Gastrocnemius medialis (tissue), 4 donors: ENCODE measurements around the gene TBL1X.

Experiments
- POLR2A ChIP-seq, 2 donors: fragments of 450-650 bp; IDR thresholded peaks; one replicate each; pipeline ENCODE4 v1.6.1; 2017; ENCODE audit warnings: antibody characterized with exemption in 2 of 2, mild to moderate bottlenecking in 2 of 2, moderate library complexity in 2 of 2
- TF ChIP-seq, protein P1 (sequence below), 5 experiments: fragments of 450-650 bp in 3 of 5; fragments of 200-600 bp in 2 of 5; sonication (generic) in 2 of 5; IDR thresholded peaks in 4 of 5; conservative IDR thresholded peaks in 1 of 5; 1 replicate in 4 of 5; 2 replicates in 1 of 5; pipeline ENCODE4 v1.5.1; 2016 to 2019; ENCODE audit warnings: antibody characterized with exemption in 5 of 5, mild to moderate bottlenecking in 3 of 5, moderate library complexity in 3 of 5

DNA sequence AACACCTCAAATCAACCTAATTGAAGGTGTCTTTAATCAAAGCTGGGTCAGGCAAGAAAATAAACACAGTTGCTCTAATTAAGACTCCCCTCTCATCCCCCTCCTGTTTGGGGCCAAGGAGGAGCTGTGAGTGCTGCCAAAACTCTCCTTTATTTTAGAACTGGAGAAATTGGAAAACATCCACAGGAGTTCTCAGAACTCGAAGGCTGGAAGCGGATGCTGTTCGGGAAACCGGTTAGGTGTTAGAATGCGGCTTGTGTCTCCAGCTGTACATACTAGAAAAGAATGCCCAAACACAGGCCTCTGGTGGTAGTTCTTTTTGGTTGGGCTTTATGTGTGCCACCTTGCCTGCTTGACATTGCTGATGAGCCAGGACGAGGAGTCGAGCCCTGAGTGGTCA, 182.6 kb downstream of the TBL1X start:
- TF ChIP-seq, protein P1, sequence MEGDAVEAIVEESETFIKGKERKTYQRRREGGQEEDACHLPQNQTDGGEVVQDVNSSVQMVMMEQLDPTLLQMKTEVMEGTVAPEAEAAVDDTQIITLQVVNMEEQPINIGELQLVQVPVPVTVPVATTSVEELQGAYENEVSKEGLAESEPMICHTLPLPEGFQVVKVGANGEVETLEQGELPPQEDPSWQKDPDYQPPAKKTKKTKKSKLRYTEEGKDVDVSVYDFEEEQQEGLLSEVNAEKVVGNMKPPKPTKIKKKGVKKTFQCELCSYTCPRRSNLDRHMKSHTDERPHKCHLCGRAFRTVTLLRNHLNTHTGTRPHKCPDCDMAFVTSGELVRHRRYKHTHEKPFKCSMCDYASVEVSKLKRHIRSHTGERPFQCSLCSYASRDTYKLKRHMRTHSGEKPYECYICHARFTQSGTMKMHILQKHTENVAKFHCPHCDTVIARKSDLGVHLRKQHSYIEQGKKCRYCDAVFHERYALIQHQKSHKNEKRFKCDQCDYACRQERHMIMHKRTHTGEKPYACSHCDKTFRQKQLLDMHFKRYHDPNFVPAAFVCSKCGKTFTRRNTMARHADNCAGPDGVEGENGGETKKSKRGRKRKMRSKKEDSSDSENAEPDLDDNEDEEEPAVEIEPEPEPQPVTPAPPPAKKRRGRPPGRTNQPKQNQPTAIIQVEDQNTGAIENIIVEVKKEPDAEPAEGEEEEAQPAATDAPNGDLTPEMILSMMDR (IDR thresholded peaks at IDR 0.05 in 4 of 5, conservative IDR thresholded peaks at IDR 0.05 in 1 of 5) = no peak
- no peak for TF ChIP-seq POLR2A (IDR thresholded peaks at IDR 0.05)
